ENCODE data around the gene CYTIP. TPM values are rescaled to one million over a fixed set of nuclear protein-coding genes. Genes with fewer than 3 reads are reported as not detected.

CYTIP gene
- total RNA-seq, 4 donors from 2014 or later = 3.2 to 10.6 (median 7.2) TPM

DNA sequence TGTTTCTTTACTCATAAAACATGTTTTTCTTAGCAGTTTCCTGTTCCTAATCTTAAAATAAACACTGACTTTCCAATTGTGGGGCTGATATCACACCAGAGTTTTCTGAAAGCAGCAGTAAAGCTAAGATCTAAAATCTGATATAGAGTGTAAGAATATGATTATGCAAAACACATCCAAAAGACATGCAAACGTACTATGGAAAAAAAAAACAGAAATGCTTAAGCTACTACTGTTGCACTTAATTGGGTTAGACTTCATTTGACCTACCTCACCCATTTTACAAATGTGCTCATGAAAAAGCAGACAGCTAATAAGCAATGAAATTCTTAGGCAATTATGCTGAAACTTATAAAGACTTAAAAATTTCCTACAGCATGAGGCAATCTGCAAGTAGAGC lies 10.5 kb downstream of the CYTIP start:
- 46 to 58% methylated on average over 1 of the region's 1 CpG for WGBS, 2 donors
- TF ChIP-seq, protein P1, sequence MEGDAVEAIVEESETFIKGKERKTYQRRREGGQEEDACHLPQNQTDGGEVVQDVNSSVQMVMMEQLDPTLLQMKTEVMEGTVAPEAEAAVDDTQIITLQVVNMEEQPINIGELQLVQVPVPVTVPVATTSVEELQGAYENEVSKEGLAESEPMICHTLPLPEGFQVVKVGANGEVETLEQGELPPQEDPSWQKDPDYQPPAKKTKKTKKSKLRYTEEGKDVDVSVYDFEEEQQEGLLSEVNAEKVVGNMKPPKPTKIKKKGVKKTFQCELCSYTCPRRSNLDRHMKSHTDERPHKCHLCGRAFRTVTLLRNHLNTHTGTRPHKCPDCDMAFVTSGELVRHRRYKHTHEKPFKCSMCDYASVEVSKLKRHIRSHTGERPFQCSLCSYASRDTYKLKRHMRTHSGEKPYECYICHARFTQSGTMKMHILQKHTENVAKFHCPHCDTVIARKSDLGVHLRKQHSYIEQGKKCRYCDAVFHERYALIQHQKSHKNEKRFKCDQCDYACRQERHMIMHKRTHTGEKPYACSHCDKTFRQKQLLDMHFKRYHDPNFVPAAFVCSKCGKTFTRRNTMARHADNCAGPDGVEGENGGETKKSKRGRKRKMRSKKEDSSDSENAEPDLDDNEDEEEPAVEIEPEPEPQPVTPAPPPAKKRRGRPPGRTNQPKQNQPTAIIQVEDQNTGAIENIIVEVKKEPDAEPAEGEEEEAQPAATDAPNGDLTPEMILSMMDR (IDR thresholded peaks at IDR 0.05) = no peak
- TF ChIP-seq POLR2A (IDR thresholded peaks at IDR 0.05) = no peak
- H3K27ac ChIP-seq = no peak overlapping the region
- no peak for DNase-seq
- H3K4me3 ChIP-seq (replicated peaks in 1 of 3) = no peak overlapping the region
- intact Hi-C loops (cut with DNase I) = no loop called here
- H3K4me1 ChIP-seq = peaks cover 0 to 6% of the 10 kb centered on the region in 2 donors
- no peaks in the 10 kb centered on the region for H3K27me3 ChIP-seq
- no peaks in the 10 kb centered on the region for H3K9me3 ChIP-seq
- H3K36me3 ChIP-seq = no peaks in the 10 kb centered on the region

DNA sequence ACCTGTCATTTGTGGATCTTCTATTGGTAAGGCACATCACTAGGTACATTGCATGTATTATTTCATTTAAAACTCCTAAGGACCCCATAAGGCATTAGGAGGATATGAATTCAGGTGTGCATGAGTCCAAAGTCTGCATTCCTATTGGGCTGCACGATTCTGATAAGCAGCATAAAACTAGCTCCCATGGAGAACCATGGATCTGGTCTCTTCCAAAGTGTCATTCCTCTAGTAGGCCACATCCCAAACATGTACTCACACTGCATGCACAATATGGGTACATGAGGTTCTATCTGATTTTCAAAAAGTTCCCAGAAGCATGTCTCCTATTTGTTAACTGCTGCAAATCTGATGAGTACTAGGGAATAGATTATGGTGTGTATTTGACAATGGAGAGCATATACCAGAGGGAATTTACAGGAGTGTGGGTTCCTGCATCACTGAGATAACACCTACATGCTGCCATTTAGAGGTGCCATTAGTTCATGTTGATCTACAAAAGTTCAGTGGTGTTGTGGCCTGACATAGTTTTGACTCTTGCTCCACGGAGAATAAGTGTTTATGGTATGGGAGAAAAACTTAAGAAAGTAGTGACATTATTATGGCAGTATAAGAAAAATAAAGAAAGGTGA lies 11.3 kb downstream of the CYTIP start:
- Histone ChIP-seq H3K27me3 (no peaks in the 10 kb centered on the region), H3K4me1 (peaks cover 0 to 6% of the 10 kb centered on the region in 2 donors), H3K27ac (no peak overlapping the region), H3K36me3 (no peaks in the 10 kb centered on the region), H3K9me3 (no peaks in the 10 kb centered on the region), H3K4me3 (replicated peaks in 1 of 3) (no peak overlapping the region)
- no peak for TF ChIP-seq POLR2A (IDR thresholded peaks at IDR 0.05)
- TF ChIP-seq, protein P1 (IDR thresholded peaks at IDR 0.05) = no peak
- intact Hi-C loops (cut with DNase I) = no loop called here
- WGBS, 2 donors = 73 to 84% methylated on average over 2 of the region's 2 CpGs
- DNase-seq = no peak

DNA sequence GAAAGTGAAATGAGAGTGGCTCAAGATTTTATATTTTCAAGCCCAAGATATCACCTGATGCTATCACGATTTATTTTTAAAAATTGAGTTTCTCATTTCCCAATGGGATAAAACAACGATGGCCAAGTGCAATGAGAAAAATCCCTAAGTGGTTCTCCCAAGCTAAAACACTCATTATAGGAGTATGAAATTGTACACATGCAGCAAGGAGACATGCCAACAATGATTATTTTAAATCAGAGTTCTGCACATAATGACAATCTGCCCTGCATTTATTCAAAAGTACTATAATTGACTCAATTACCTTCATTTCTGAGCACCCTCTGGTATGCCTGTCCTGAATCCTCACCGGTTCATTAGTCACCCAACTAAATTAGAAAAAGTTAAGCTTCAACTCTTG lies 12.7 kb downstream of the CYTIP start:
- Histone ChIP-seq H3K27ac (no peak overlapping the region), H3K4me1 (peaks cover 0 to 6% of the 10 kb centered on the region in 2 donors), H3K36me3 (no peaks in the 10 kb centered on the region), H3K4me3 (replicated peaks in 1 of 3) (no peak overlapping the region), H3K9me3 (no peaks in the 10 kb centered on the region), H3K27me3 (no peaks in the 10 kb centered on the region)
- intact Hi-C loops (cut with DNase I) = no loop called here
- TF ChIP-seq POLR2A (IDR thresholded peaks at IDR 0.05) = no peak
- TF ChIP-seq, protein P1 (IDR thresholded peaks at IDR 0.05) = no peak
- WGBS, 2 donors = 89 to 90% methylated on average over 3 of the region's 3 CpGs
- DNase-seq = no peak

DNA sequence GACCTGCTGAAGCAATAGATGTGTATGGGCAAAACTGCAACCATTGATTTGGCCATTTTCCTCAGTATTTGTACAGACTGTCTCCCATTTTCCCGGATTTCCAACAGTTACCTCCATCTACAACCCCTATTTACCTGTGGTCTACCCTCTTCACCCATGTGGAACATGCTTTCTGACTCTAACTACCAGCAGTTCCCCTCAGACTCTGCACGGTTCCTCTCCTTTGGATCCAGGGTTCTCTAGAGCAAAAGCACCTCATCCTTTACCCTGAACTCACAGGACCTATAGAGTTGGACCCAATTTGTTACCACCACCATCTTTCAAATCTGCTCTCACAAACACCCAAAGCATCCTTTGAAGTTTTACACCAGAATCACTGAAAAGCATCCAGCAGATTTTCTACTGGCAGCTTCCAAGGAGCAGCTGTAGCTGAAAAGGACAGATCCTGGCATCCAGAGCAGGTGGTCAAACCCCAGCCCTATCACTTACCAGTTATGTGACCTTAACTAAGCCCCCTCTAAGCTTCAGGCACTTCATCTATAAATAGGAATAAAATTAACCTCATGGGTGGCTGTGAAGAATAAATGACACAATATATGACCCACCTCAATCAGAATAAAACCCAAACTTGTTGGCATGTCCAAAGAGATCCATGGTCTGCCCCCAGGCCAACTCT lies 15.3 kb downstream of the CYTIP start:
- Histone ChIP-seq H3K27ac (no peak overlapping the region), H3K27me3 (no peaks in the 10 kb centered on the region), H3K9me3 (no peaks in the 10 kb centered on the region), H3K4me3 (replicated peaks in 1 of 3) (no peak overlapping the region), H3K36me3 (no peaks in the 10 kb centered on the region), H3K4me1 (peaks cover 0 to 3% of the 10 kb centered on the region in 2 donors)
- no peak for TF ChIP-seq POLR2A (IDR thresholded peaks at IDR 0.05)
- TF ChIP-seq, protein P1 (IDR thresholded peaks at IDR 0.05) = no peak
- 89 to 91% methylated on average over 2 of the region's 2 CpGs for WGBS, 2 donors
- intact Hi-C loops (cut with DNase I) = no loop called here
- DNase-seq = no peak

DNA sequence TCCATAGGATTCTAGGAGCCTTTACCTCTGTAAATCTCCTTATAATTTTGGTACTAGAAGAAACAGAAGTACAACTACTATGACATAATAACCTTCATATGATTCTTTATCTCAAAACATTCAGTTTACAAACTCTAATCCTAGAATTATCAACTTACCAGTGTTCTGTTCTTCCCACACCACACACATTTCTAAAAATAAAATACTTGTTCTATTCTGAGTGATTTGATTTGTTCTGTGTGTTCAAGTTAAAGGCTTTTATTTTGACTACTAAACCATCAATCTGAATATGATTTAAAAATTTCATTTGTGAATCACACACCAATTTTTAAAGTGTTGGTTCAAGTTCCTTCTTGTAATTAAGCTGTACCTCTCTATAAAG lies 16.0 kb downstream of the CYTIP start:
- no peaks in the 10 kb centered on the region for H3K4me1 ChIP-seq
- no peaks in the 10 kb centered on the region for H3K36me3 ChIP-seq
- no peaks in the 10 kb centered on the region for H3K9me3 ChIP-seq
- no peak for DNase-seq
- no peaks in the 10 kb centered on the region for H3K27me3 ChIP-seq
- TF ChIP-seq, protein P1 (IDR thresholded peaks at IDR 0.05) = no peak
- H3K4me3 ChIP-seq (replicated peaks in 1 of 3) = no peak overlapping the region
- H3K27ac ChIP-seq = no peak overlapping the region
- intact Hi-C loops (cut with DNase I) = no loop called here

Measured in thyroid gland (tissue), 4 donors.